Endothelial cell of umbilical vein (primary cell): ENCODE results near the gene CCDC167. TPM values are rescaled to one million over a fixed set of nuclear protein-coding genes. Genes with fewer than 3 reads are reported as not detected.
A peak's percentile ranks its signal among the peaks of the same experiment; 100 is the strongest.

Source experiments
- BruUV-seq: library from RNA; stranded (reverse); fragments of 400-500 nt; replicated peaks from 2 replicates; lab custom pipeline; 2021; lab: Mats Ljungman, UMichigan
- CTCF ChIA-PET: fragments of 300-600, 350-600 bp; sonication (Branson Sonifier 250); formaldehyde crosslinking; loops from one replicate; lab custom pipeline; 2021; ENCODE audit warnings: antibody characterized with exemption, inconsistent platforms; lab: Charles Lee
- POLR2A ChIA-PET: fragments of 300-600, 350-600 bp; sonication (Branson Sonifier 250); formaldehyde crosslinking; loops from one replicate; lab custom pipeline; 2021; ENCODE audit warnings: antibody characterized with exemption, inconsistent platforms; lab: Charles Lee
- DNase-seq: peaks from one replicate; pipeline ENCODE4 v3.0.0-alpha.2; 2011; ENCODE audit warnings: low read depth, low spot score
- FAIRE-seq: peaks from 2 replicates; lab custom pipeline; 2011; peaks lifted over from hg19 to GRCh38; lab: Jason Lieb, UNC
- H2AFZ ChIP-seq: 2 replicates; pipeline ENCODE4 v1.6.0; 2012; ENCODE audit warnings: low read depth, low read length, control low read depth, inconsistent platforms
- H3K27ac ChIP-seq: 2 replicates; pipeline ENCODE4 v1.5.1; 2011; ENCODE audit warnings: low read depth, mild to moderate bottlenecking, control low read depth, low read length, moderate library complexity; ENCODE audit not compliant: insufficient read depth
- H3K27me3 ChIP-seq, 2 experiments: 2 replicates each; pipeline versions ENCODE4 v1.6.0 to v1.6.1; 2011; ENCODE audit warnings: low read length in 2 of 2, mixed read lengths in 1 of 2; ENCODE audit not compliant: control insufficient read depth in 2 of 2, insufficient read depth in 2 of 2
- H3K36me3 ChIP-seq, 2 experiments: 2 replicates in 1 of 2; 3 replicates in 1 of 2; pipeline ENCODE4 v1.5.1; 2011; ENCODE audit warnings: low read length in 2 of 2, mild to moderate bottlenecking in 1 of 2, moderate library complexity in 1 of 2; ENCODE audit not compliant: control insufficient read depth in 2 of 2, insufficient read depth in 2 of 2; ENCODE audit errors: extremely low read depth in 1 of 2
- H3K4me1 ChIP-seq: 3 replicates; pipeline ENCODE4 v1.5.1; 2011; ENCODE audit warnings: mild to moderate bottlenecking, low read length; ENCODE audit not compliant: control insufficient read depth, insufficient read depth; ENCODE audit errors: extremely low read depth
- H3K4me2 ChIP-seq: 2 replicates; pipeline ENCODE4 v1.6.1; 2011; ENCODE audit warnings: low read length, control low read depth, mixed read lengths; ENCODE audit not compliant: insufficient read depth
- H3K4me3 ChIP-seq, 3 experiments: fragments of 200-600 bp in 1 of 3; sonication (generic), shearing (Covaris generic) in 1 of 3; replicated peaks in 1 of 3; 2 replicates each; pipeline ENCODE4 v1.5.1; 2011 to 2016; ENCODE audit warnings: control low read depth in 3 of 3, low read length in 3 of 3, mild to moderate bottlenecking in 2 of 3, inconsistent platforms in 1 of 3, low read depth in 1 of 3, moderate library complexity in 1 of 3; ENCODE audit not compliant: insufficient read depth in 1 of 3
- H3K79me2 ChIP-seq: 2 replicates; pipeline ENCODE4 v1.6.0; 2012; ENCODE audit warnings: low read length, inconsistent platforms; ENCODE audit not compliant: control insufficient read depth, insufficient read depth
- H3K9ac ChIP-seq: replicated peaks from 2 replicates; pipeline ENCODE3; 2011; ENCODE audit warnings: low read length, control low read depth; ENCODE audit not compliant: insufficient read depth; ENCODE audit errors: extremely low read depth
- H3K9me1 ChIP-seq: replicated peaks from 3 replicates; pipeline ENCODE4 v1.6.0; 2011; ENCODE audit warnings: mild to moderate bottlenecking, low read length; ENCODE audit not compliant: control insufficient read depth, insufficient read depth; ENCODE audit errors: extremely low read depth
- H3K9me3 ChIP-seq: replicated peaks from 2 replicates; pipeline ENCODE4 v1.5.1; 2012; ENCODE audit warnings: low read length, inconsistent platforms; ENCODE audit not compliant: control insufficient read depth, insufficient read depth
- H4K20me1 ChIP-seq: replicated peaks from 2 replicates; pipeline ENCODE3; 2011; ENCODE audit warnings: mild to moderate bottlenecking, low read length; ENCODE audit not compliant: control insufficient read depth, insufficient read depth; ENCODE audit errors: extremely low read depth
- EZH2 ChIP-seq: IDR thresholded peaks from 2 replicates; pipeline ENCODE4 v1.6.1; 2012; ENCODE audit warnings: borderline replicate concordance, low read depth, mild to moderate bottlenecking, moderate library complexity, low read length, inconsistent platforms; ENCODE audit not compliant: severe bottlenecking
- FOS ChIP-seq: IDR thresholded peaks from 2 replicates; pipeline ENCODE4 v1.6.1; 2011; ENCODE audit warnings: mild to moderate bottlenecking, low read length, moderate library complexity, borderline replicate concordance; ENCODE audit not compliant: insufficient read depth
- GATA2 ChIP-seq: IDR thresholded peaks from 2 replicates; pipeline ENCODE4 v1.7.0; 2011; ENCODE audit warnings: low read depth, mild to moderate bottlenecking, moderate library complexity, mixed read lengths, low read length; ENCODE audit not compliant: insufficient read length, insufficient read depth
- JUN ChIP-seq: IDR thresholded peaks from 2 replicates; pipeline ENCODE4 v1.6.1; 2011; ENCODE audit warnings: borderline replicate concordance, low read depth; ENCODE audit not compliant: insufficient read length, insufficient read depth
- POLR2A ChIP-seq: IDR thresholded peaks from 2 replicates; pipeline ENCODE4 v1.6.1; 2012; ENCODE audit warnings: low read depth, mild to moderate bottlenecking, control low read depth, low read length
- POLR2AphosphoS5 ChIP-seq: IDR thresholded peaks from 2 replicates; pipeline ENCODE4 v1.6.1; 2012; ENCODE audit warnings: low read depth, mild to moderate bottlenecking, control low read depth, low read length, moderate library complexity; ENCODE audit not compliant: insufficient read depth
- dilution Hi-C: fragments of 300-500 bp; cut with MboI; formaldehyde crosslinking; loops from one replicate; pipeline ENCODE4 v1.15.0; 2019; ENCODE audit warnings: low sequenced_read_pairs; ENCODE audit not compliant: extremely low pct_ligation_motif_present
- intact Hi-C: fragments of 100-400 bp; cut with micrococcal nuclease; formaldehyde crosslinking; loops from one replicate; pipeline ENCODE4 v1.10.0; 2022
- polyA plus RNA-seq, 4 experiments: library from polyadenylated mRNA; depleted of rRNA in 3 of 4; stranded (reverse) in 3 of 4; unstranded in 1 of 4; fragments of >200 nt; gene quantifications; 2 replicates each; pipeline versions ENCODE4 v1.2.1 to v1.2.3, GENCODE V29; 2011 to 2012; ENCODE audit warnings: missing spikeins in 1 of 4
- total RNA-seq: library from RNA; stranded (reverse); gene quantifications from 2 replicates; pipeline ENCODE4 v1.2.3, GENCODE V29; 2021

CCDC167 gene
- total and polyA plus RNA-seq, 2 donors (not counting 3 experiments of a cell fraction or from before 2014, with no cell fraction given): 46.6 to 105 TPM

- DNase-seq (no peak), FAIRE-seq (no peak)
- no peak overlapping the region for H3K27ac ChIP-seq
- H3K9ac ChIP-seq: no peak overlapping the region
- H3K27me3 ChIP-seq: peaks cover 25 to 38% of the 10 kb centered on the region in 2 experiments
- no peaks in the 10 kb centered on the region for H3K36me3 ChIP-seq
- POLR2A ChIA-PET: no interaction called here
- no peaks in the 10 kb centered on the region for H3K9me1 ChIP-seq
- BruUV-seq: no TSS peak
- no peaks in the 10 kb centered on the region for H3K9me3 ChIP-seq
- intact Hi-C loops (no loop called here), dilution Hi-C loops (no loop called here)
- CTCF ChIA-PET: interaction anchor here (0.8 to 2.3 kb wide), 4 partner anchors 26 to 180 kb away, joined by 3 to 6 read pairs (median 4); no protein-coding TSS in a partner anchor
- no peak overlapping the region for H3K4me3 ChIP-seq
- no peak overlapping the region for H2AFZ ChIP-seq
- TF ChIP-seq FOS: no peak
- TF ChIP-seq EZH2: peak; percentile 57
- TF ChIP-seq POLR2A: no peak
- no peak for TF ChIP-seq JUN
- no peak for TF ChIP-seq GATA2
- no peak for TF ChIP-seq POLR2AphosphoS5
- no peaks in the 10 kb centered on the region for H4K20me1 ChIP-seq
- H3K4me2 ChIP-seq: no peak overlapping the region
- H3K4me1 ChIP-seq: no peaks in the 10 kb centered on the region
- no peaks in the 10 kb centered on the region for H3K79me2 ChIP-seq
Observed at GRCh38 chr6:37512400-37513011, 12.8 kb upstream of the CCDC167 start.

GRCh38 chr6:37511910-37512399, 12.3 kb upstream of the CCDC167 start:
- Histone ChIP-seq H3K4me1 (no peaks in the 10 kb centered on the region), H3K79me2 (no peaks in the 10 kb centered on the region), H3K4me2 (no peak overlapping the region), H4K20me1 (no peaks in the 10 kb centered on the region), H3K27me3 (peaks cover 25 to 38% of the 10 kb centered on the region in 2 experiments), H3K27ac (no peak overlapping the region), H3K9me3 (no peaks in the 10 kb centered on the region), H3K9ac (no peak overlapping the region), H3K36me3 (no peaks in the 10 kb centered on the region), H2AFZ (no peak overlapping the region), H3K4me3 (no peak overlapping the region), H3K9me1 (no peaks in the 10 kb centered on the region)
- no peak for TF ChIP-seq POLR2A
- no peak for TF ChIP-seq JUN
- ChIA-PET CTCF (interaction anchor here (0.8 to 2.3 kb wide), 4 partner anchors 27 to 180 kb away, joined by 3 to 6 read pairs (median 4); no protein-coding TSS in a partner anchor), POLR2A (no interaction called here)
- intact Hi-C loops (no loop called here), dilution Hi-C loops (no loop called here)
- FAIRE-seq: no peak
- no peak for DNase-seq
- BruUV-seq: no TSS peak
